Esophagus squamous epithelium (tissue), 5 donors: Measurements from ENCODE around the gene ING5. TPM values are rescaled to one million over a fixed set of nuclear protein-coding genes. Genes with fewer than 3 reads are reported as not detected.

Source experiments
- DNase-seq: peaks from one replicate; lab custom pipeline; 2025; lab: John Stamatoyannopoulos, UW
- H3K27ac ChIP-seq, 4 donors: fragments of 200-600 bp; sonication (generic); one replicate each; pipeline ENCODE4 v1.5.1; 2016 to 2019; ENCODE audit warnings: mild to moderate bottlenecking in 1 of 4
- H3K27me3 ChIP-seq, 4 donors: fragments of 200-600 bp; sonication (generic); 1 replicate in 3 of 4; 2 replicates in 1 of 4; pipeline versions ENCODE4 v1.5.1 to v1.6.0; 2017 to 2021; ENCODE audit warnings: antibody characterized with exemption in 1 of 4
- H3K36me3 ChIP-seq, 3 donors: fragments of 200-600 bp; sonication (generic); one replicate each; pipeline ENCODE4 v1.5.1; 2016 to 2019
- H3K4me1 ChIP-seq, 3 donors: fragments of 200-600 bp; sonication (generic); one replicate each; pipeline ENCODE4 v1.5.1; 2017 to 2019
- H3K4me3 ChIP-seq, 4 donors: fragments of 200-600 bp; sonication (generic); 1 replicate in 3 of 4; 2 replicates in 1 of 4; pipeline ENCODE4 v1.5.1; 2016 to 2019; ENCODE audit warnings: mild to moderate bottlenecking in 2 of 4, moderate library complexity in 1 of 4
- H3K9me3 ChIP-seq, 3 donors: fragments of 200-600 bp; sonication (generic); one replicate each; pipeline ENCODE4 v1.5.1; 2016 to 2019
- POLR2A ChIP-seq, 4 donors: fragments of 450-650 bp; IDR thresholded peaks; one replicate each; pipeline ENCODE4 v1.6.1; 2017; ENCODE audit warnings: antibody characterized with exemption in 4 of 4, mild to moderate bottlenecking in 4 of 4, moderate library complexity in 3 of 4
- WGBS, 2 donors: methylation state at CpG; one replicate each; pipeline ENCODE4 v1.1.5; 2018; 5-methylcytosine and 5-hydroxymethylcytosine counted together
- intact Hi-C: fragments of 100-400 bp; cut with DNase I; formaldehyde crosslinking; loops from one replicate; pipeline ENCODE4 v1.15.0; 2022
- total RNA-seq, 4 donors: library from RNA; depleted of rRNA; stranded (reverse); fragments of >200 nt; gene quantifications; one replicate each; pipeline ENCODE4 v1.1.0, GENCODE V29; 2016
- TF ChIP-seq, protein P1 (sequence below), 6 experiments: fragments of 450-650 bp in 4 of 6; fragments of 200-600 bp in 2 of 6; sonication (generic) in 2 of 6; IDR thresholded peaks; one replicate each; pipeline ENCODE4 v1.5.1; 2016 to 2019; ENCODE audit warnings: antibody characterized with exemption in 6 of 6, mild to moderate bottlenecking in 4 of 6, moderate library complexity in 4 of 6
- donor health status: DM: yes; HTN: yes; CAD: no.

Gene ING5
- total RNA-seq, 4 donors from 2014 or later = 10.4 to 39.3 (median 18.8) TPM

- DNase-seq = no peak
- intact Hi-C loops = no loop called here
- peaks cover 0 to 41% (median 0%) of the 10 kb centered on the region in 4 donors for H3K27me3 ChIP-seq
- no peak overlapping the region for H3K27ac ChIP-seq
- peaks cover 0 to 16% (median 0%) of the 10 kb centered on the region in 3 donors for H3K36me3 ChIP-seq
- no peaks in the 10 kb centered on the region for H3K9me3 ChIP-seq
- peaks cover 2 to 40% (median 15%) of the 10 kb centered on the region in 3 donors for H3K4me1 ChIP-seq
- WGBS, 2 donors = 90 to 100% methylated on average over 2 to 3 of the region's 13 CpGs
- TF ChIP-seq, protein P1, sequence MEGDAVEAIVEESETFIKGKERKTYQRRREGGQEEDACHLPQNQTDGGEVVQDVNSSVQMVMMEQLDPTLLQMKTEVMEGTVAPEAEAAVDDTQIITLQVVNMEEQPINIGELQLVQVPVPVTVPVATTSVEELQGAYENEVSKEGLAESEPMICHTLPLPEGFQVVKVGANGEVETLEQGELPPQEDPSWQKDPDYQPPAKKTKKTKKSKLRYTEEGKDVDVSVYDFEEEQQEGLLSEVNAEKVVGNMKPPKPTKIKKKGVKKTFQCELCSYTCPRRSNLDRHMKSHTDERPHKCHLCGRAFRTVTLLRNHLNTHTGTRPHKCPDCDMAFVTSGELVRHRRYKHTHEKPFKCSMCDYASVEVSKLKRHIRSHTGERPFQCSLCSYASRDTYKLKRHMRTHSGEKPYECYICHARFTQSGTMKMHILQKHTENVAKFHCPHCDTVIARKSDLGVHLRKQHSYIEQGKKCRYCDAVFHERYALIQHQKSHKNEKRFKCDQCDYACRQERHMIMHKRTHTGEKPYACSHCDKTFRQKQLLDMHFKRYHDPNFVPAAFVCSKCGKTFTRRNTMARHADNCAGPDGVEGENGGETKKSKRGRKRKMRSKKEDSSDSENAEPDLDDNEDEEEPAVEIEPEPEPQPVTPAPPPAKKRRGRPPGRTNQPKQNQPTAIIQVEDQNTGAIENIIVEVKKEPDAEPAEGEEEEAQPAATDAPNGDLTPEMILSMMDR (IDR thresholded peaks at IDR 0.05) = no peak
- TF ChIP-seq POLR2A (IDR thresholded peaks at IDR 0.05) = no peak
- no peak overlapping the region for H3K4me3 ChIP-seq
Measured at GRCh38 chr2:241769819-241770184, 68.0 kb downstream of the ING5 start.

DNA sequence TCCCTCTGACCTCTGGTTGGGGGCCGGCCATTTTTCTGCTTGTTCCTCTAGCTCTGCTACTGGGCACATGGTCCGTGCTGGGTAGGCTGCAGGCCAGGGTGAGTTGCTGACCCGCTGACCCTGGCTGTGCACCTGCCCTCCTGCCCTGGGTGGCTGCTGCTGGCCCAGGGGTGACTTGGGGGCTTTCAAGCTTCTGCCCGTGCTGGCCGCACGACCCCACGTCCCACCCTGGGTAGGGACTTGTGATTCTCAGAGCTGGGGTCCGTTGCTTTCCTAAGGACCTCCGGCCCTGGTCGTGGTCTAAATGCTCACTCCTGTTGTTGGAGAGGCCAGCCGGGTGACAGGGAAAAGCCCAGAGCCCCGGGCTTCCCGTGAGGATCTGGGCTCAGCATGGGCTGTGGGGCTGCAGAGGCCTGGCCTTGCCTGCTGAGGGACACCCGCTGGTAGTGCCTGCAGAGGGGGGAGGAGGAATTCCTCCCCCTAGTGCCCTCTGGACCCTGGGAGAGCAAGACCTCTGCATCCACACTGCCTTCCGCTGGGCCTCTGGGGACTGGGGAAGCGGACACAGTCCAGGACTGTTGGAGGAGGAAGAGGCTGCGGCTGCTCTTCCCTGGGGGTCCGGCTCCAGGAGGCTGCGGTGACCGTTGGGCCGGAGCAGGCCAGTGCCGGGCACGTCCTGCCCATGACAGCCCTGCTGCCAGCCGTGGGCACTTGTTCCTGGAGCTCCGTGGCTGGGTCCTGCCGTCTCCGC lies 68.5 kb downstream of the ING5 start:
- DNase-seq = no peak
- Histone ChIP-seq H3K4me1 (peaks cover 5 to 46% (median 19%) of the 10 kb centered on the region in 3 donors), H3K4me3 (no peak overlapping the region), H3K27ac (no peak overlapping the region), H3K36me3 (peaks cover 0 to 16% (median 0%) of the 10 kb centered on the region in 3 donors), H3K27me3 (peaks cover 0 to 47% (median 0%) of the 10 kb centered on the region in 4 donors), H3K9me3 (no peaks in the 10 kb centered on the region)
- intact Hi-C loops = no loop called here
- TF ChIP-seq POLR2A (IDR thresholded peaks at IDR 0.05) = no peak
- TF ChIP-seq, protein P1 (IDR thresholded peaks at IDR 0.05) = no peak
- 78 to 81% methylated on average over 4 to 6 of the region's 27 CpGs for WGBS, 2 donors

DNA sequence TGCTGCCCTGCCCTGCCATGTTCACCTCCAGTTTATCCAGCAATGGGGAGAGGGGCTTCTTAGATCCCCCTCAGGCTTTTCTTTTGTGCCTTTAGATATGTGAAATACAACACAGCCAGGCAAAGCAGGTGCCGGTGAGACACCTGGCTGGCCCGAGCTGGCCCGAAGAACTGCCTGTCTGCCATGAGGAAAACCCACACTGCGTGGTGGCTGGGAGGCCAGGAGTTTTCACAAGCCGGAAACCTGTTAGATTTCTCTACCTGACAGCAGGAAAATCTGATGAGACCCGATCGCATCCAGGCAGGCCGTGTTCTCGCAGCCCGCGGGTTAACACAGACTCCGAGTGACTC lies 69.1 kb downstream of the ING5 start:
- intact Hi-C loops = no loop called here
- DNase-seq = no peak
- H3K4me3 ChIP-seq = no peak overlapping the region
- H3K36me3 ChIP-seq = peaks cover 0 to 16% (median 0%) of the 10 kb centered on the region in 3 donors
- TF ChIP-seq, protein P1 (IDR thresholded peaks at IDR 0.05) = no peak
- no peaks in the 10 kb centered on the region for H3K9me3 ChIP-seq
- peaks cover 5 to 50% (median 19%) of the 10 kb centered on the region in 3 donors for H3K4me1 ChIP-seq
- 89% methylated on average over 12 of the region's 12 CpGs; no CpG with 5 or more reads in 1 of the 2 donors for WGBS, 2 donors
- H3K27me3 ChIP-seq = peaks cover 0 to 52% (median 0%) of the 10 kb centered on the region in 4 donors
- H3K27ac ChIP-seq = no peak overlapping the region

GRCh38 chr2:241771286-241772062 lies 69.6 kb downstream of the ING5 start:
- intact Hi-C loops = no loop called here
- DNase-seq = no peak

More at GRCh38 chr2:241771286-241772062, 69.6 kb downstream of the ING5 start:
- TF ChIP-seq, protein P1 (IDR thresholded peaks at IDR 0.05) = no peak
- TF ChIP-seq POLR2A (IDR thresholded peaks at IDR 0.05) = no peak
- H3K27ac ChIP-seq = peak overlapping the region in 1 of 4 donors; percentile 36
- no peaks in the 10 kb centered on the region for H3K9me3 ChIP-seq
- peaks cover 0 to 16% (median 0%) of the 10 kb centered on the region in 3 donors for H3K36me3 ChIP-seq
- H3K4me3 ChIP-seq = no peak overlapping the region
- 56 to 63% methylated on average over 10 to 24 of the region's 38 CpGs for WGBS, 2 donors
- H3K27me3 ChIP-seq = peaks cover 0 to 58% (median 0%) of the 10 kb centered on the region in 4 donors
- peaks cover 7 to 54% (median 20%) of the 10 kb centered on the region in 3 donors for H3K4me1 ChIP-seq
